Breast epithelium (tissue), 3 donors: ENCODE measurements around the gene GFPT2.

Experiments
- CTCF ChIP-seq, 3 donors: fragments of 450-650 bp; IDR thresholded peaks; one replicate each; pipeline ENCODE4 v1.5.1; 2016 to 2017; ENCODE audit warnings: antibody characterized with exemption in 3 of 3, mild to moderate bottlenecking in 3 of 3, moderate library complexity in 3 of 3
- POLR2A ChIP-seq: fragments of 450-650 bp; IDR thresholded peaks from one replicate; pipeline ENCODE4 v1.6.1; 2016; ENCODE audit warnings: antibody characterized with exemption, mild to moderate bottlenecking, moderate library complexity

GRCh38 chr5:180305481-180305880 is 47.7 kb downstream of the GFPT2 start:
- TF ChIP-seq POLR2A = no peak
- no peak for TF ChIP-seq CTCF (IDR thresholded peaks at IDR 0.05)
